CD4-positive, alpha-beta T cell treated with Interleukin-17A for 1 hour (primary cell): Measurements from ENCODE around the gene PGBD2.
A peak's percentile ranks its signal among the peaks of the same experiment; 100 is the strongest.
"Not testable (repeated sequence)": the region's sequence is repeated elsewhere in the genome, so short reads cannot be mapped to it uniquely, and the experiment has no call there.

Experiments used
- DNase-seq: peaks from one replicate; pipeline ENCODE4 v3.0.0-alpha.2; 2020

PGBD2 gene

GRCh38 chr1:248906009-248906752, at the start of gene PGBD2:
Gene PGBD2, plus strand, starts transcription at chr1:248906235. Its CDS starts 7,628 bp downstream, at chr1:248913863.
- peak; percentile 94 for DNase-seq

GRCh38 chr1:248857201-248857600, 48.8 kb upstream of the PGBD2 start:
- DNase-seq = no peak

GRCh38 chr1:248857749-248858095, 48.3 kb upstream of the PGBD2 start:
- no peak for DNase-seq

GRCh38 chr1:248858096-248858890, 47.7 kb upstream of the PGBD2 start:
- DNase-seq = peak; percentile 20

- DNase-seq = peak; percentile 97
These were observed 46.8 kb upstream of the PGBD2 start, which contains the start of gene ZNF692 for GRCh38 chr1:248858891-248859889. Gene ZNF692, minus strand, starts transcription at chr1:248859085. Its CDS starts 776 bp downstream, at chr1:248858309.

- no peak for DNase-seq
These were observed 46.0 kb upstream of the PGBD2 start for GRCh38 chr1:248860007-248860406.

- no peak for DNase-seq
These were observed 44.4 kb upstream of the PGBD2 start for GRCh38 chr1:248861616-248862015.

GRCh38 chr1:248862695-248862997, 43.4 kb upstream of the PGBD2 start:
- no peak for DNase-seq

GRCh38 chr1:248862998-248863881, 42.8 kb upstream of the PGBD2 start:
- peak; percentile 84 for DNase-seq

GRCh38 chr1:248871837-248872401, 34.1 kb upstream of the PGBD2 start:
- DNase-seq = no peak

GRCh38 chr1:248872752-248873408, 33.2 kb upstream of the PGBD2 start:
- peak; percentile 52 for DNase-seq

- DNase-seq = peak; percentile 95
These were observed 32.5 kb upstream of the PGBD2 start for GRCh38 chr1:248873409-248873992.

GRCh38 chr1:248873993-248874533, 32.0 kb upstream of the PGBD2 start:
- peak; percentile 92 for DNase-seq

- DNase-seq = no peak
These were observed 24.8 kb upstream of the PGBD2 start for GRCh38 chr1:248881261-248881660.

GRCh38 chr1:248882427-248882826, 23.6 kb upstream of the PGBD2 start:
- not testable (repeated sequence) for DNase-seq

- DNase-seq = no peak
These were observed 21.3 kb upstream of the PGBD2 start for GRCh38 chr1:248884632-248885295.

- DNase-seq = no peak
These were observed 20.4 kb upstream of the PGBD2 start for GRCh38 chr1:248885646-248886045.

GRCh38 chr1:248886237-248886895, 19.7 kb upstream of the PGBD2 start:
- DNase-seq = no peak

GRCh38 chr1:248889914-248890243, 16.2 kb upstream of the PGBD2 start:
- not testable (repeated sequence) for DNase-seq
